CD4-positive, CD25-positive, alpha-beta regulatory T cell (primary cell): Measurements from ENCODE around the gene PRKAR1B. TPM values are rescaled to one million over a fixed set of nuclear protein-coding genes. Genes with fewer than 3 reads are reported as not detected.
A peak's percentile ranks its signal among the peaks of the same experiment; 100 is the strongest.

Experiments
- ATAC-seq, 2 donors: fragments of 150-1000 bp; cut with Tn5 transposase; one replicate each; pipeline ENCODE4 v1.10.0; 2021; ENCODE audit warnings: low read depth in 2 of 2, moderate number of reproducible peaks in 2 of 2, moderate library complexity in 1 of 2
- DNase-seq, 3 donors: peaks; one replicate each; pipeline versions ENCODE4 v3.0.0 to v3.0.0-alpha.2; 2012 to 2022; ENCODE audit warnings: mixed read lengths in 1 of 3
- H3K27ac ChIP-seq: one replicate; pipeline ENCODE4 v1.7.0; 2013; ENCODE audit warnings: mild to moderate bottlenecking, low read length; ENCODE audit not compliant: insufficient read depth, poor library complexity, severe bottlenecking
- H3K27me3 ChIP-seq: one replicate; pipeline ENCODE4 v1.7.0; 2013; ENCODE audit warnings: low read length; ENCODE audit not compliant: control insufficient read depth, insufficient read depth
- H3K36me3 ChIP-seq: one replicate; pipeline ENCODE4 v1.7.0; 2013; ENCODE audit warnings: mild to moderate bottlenecking, low read length, moderate library complexity; ENCODE audit not compliant: control insufficient read depth, insufficient read depth
- H3K4me1 ChIP-seq: 2 replicates; pipeline ENCODE4 v1.7.0; 2013; ENCODE audit warnings: mild to moderate bottlenecking, low read length; ENCODE audit not compliant: insufficient read depth, control insufficient read depth, poor library complexity, severe bottlenecking
- H3K4me3 ChIP-seq: one replicate; pipeline ENCODE4 v1.7.0; 2013; ENCODE audit warnings: low read depth, mild to moderate bottlenecking, low read length, moderate library complexity
- H3K9me3 ChIP-seq, 2 experiments: 1 replicate in 1 of 2; 2 replicates in 1 of 2; pipeline ENCODE4 v1.7.0; 2013; ENCODE audit warnings: low read length in 2 of 2, mild to moderate bottlenecking in 1 of 2, moderate library complexity in 1 of 2; ENCODE audit not compliant: control insufficient read depth in 2 of 2
- H3K27ac Mint-ChIP-seq, 3 donors: one replicate each; pipeline ENCODE4 v1.8.0; 2020 to 2022; ENCODE audit warnings: mild to moderate bottlenecking in 3 of 3, mixed read lengths in 3 of 3, moderate library complexity in 2 of 3
- H3K27me3 Mint-ChIP-seq: one replicate; pipeline ENCODE4 v1.8.0; 2022; ENCODE audit warnings: mild to moderate bottlenecking, mixed read lengths
- H3K36me3 Mint-ChIP-seq: one replicate; pipeline ENCODE4 v1.8.0; 2020; ENCODE audit warnings: mixed read lengths
- H3K4me1 Mint-ChIP-seq, 4 donors: one replicate each; pipeline ENCODE4 v1.8.0; 2020 to 2022; ENCODE audit warnings: mixed read lengths in 4 of 4, mild to moderate bottlenecking in 1 of 4
- H3K4me3 Mint-ChIP-seq, 4 donors: one replicate each; pipeline ENCODE4 v1.8.0; 2020 to 2022; ENCODE audit warnings: mild to moderate bottlenecking in 4 of 4, mixed read lengths in 4 of 4, moderate library complexity in 3 of 4
- H3K9me3 Mint-ChIP-seq, 7 donors: one replicate each; pipeline ENCODE4 v1.8.0; 2020 to 2022; ENCODE audit warnings: mixed read lengths in 7 of 7, mild to moderate bottlenecking in 3 of 7, moderate library complexity in 2 of 7
- polyA plus RNA-seq, 4 donors: library from polyadenylated mRNA; unstranded; fragments of 300-500 nt; fragmentation: Illumina TruSeq; gene quantifications; one replicate each; pipeline ENCODE4 v1.2.3, GENCODE V29; 2021
- total RNA-seq: library from RNA; stranded (reverse); gene quantifications from one replicate; pipeline ENCODE4 v1.2.3, GENCODE V29; 2022

Gene PRKAR1B
- total and polyA plus RNA-seq, 5 donors from 2014 or later: 4.9 to 12.5 (median 6.8) TPM

DNA sequence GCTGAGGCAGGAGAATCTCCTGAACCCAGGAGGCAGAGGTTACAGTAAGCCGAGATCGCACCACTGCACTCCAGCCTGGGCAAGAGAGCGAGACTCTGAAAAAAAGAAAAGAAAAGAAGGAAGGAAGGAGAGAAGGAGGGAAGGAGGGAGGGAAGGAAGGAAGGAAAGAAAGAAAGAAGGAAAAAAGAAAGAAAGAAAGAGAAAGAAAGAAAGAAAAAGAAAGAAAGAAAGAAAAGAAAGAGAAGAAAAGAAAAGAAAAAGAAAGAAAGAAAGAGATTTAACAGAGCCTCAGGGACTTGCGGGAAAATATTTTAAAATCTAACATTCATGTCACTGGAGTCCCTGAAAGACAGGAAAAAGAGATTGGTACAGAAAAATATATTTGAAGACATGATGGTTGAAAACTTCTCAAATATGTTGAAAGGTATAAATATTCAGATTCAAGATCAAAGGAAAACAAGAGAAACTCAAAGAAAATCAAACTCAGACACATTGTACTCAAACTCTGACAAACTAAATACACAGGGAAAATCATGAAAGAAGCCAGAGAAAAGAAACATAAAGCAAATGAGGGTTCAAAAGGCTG, 25.9 kb downstream of the PRKAR1B start:
- no peak overlapping the region for H3K4me3 Mint-ChIP-seq
- peaks cover 19% of the 10 kb centered on the region for H3K36me3 Mint-ChIP-seq
- Histone ChIP-seq H3K27ac (no peak overlapping the region), H3K27me3 (no peaks in the 10 kb centered on the region), H3K36me3 (no peaks in the 10 kb centered on the region), H3K4me1 (no peaks in the 10 kb centered on the region), H3K9me3 (peaks cover 0 to 3% of the 10 kb centered on the region in 2 experiments), H3K4me3 (no peak overlapping the region)
- no peaks in the 10 kb centered on the region for H3K27me3 Mint-ChIP-seq
- peaks cover 0 to 7% (median 1%) of the 10 kb centered on the region in 4 donors for H3K4me1 Mint-ChIP-seq
- H3K27ac Mint-ChIP-seq: no peak overlapping the region
- DNase-seq (no peak), ATAC-seq (no peak)
- H3K9me3 Mint-ChIP-seq: peaks cover 0 to 9% (median 2%) of the 10 kb centered on the region in 7 donors

DNA sequence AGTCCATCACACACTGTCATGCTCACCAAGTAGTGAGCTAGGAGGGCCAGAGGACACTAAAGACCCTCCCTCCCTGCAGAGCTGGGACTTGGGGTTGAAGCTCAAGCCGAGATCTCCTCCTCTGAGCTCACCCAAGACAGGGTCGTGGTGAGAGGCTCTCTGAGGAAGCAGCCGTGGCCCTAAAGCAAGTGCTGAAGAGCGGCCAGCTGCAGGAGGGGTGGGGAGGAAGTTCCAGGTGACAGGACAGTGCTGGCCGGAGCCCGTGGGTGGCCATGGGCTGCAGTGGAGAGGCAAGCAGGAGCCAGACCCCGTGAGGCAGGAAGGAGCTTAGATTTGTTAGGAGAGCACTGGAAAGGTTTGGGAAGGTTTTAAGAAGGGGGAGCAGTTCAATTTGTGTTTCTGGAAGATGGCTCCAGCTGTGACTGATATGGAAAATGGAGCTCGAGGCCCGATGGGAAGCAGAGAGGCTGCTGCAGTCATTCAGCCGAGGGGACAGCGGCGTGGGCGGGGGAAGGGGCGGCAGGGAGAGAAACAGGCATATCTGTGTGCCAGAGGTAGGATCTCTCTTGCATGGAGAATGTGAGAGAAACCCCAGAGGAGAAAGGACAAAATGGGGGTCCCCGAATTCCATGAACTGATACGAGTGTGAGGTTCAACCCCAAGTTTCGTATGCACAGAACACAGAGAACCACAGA, 27.5 kb downstream of the PRKAR1B start:
- H3K4me3 Mint-ChIP-seq: no peak overlapping the region
- peaks cover 19% of the 10 kb centered on the region for H3K36me3 Mint-ChIP-seq
- Histone ChIP-seq H3K4me1 (no peaks in the 10 kb centered on the region), H3K27ac (no peak overlapping the region), H3K27me3 (no peaks in the 10 kb centered on the region), H3K4me3 (no peak overlapping the region), H3K36me3 (no peaks in the 10 kb centered on the region), H3K9me3 (peaks cover 0 to 3% of the 10 kb centered on the region in 2 experiments)
- ATAC-seq (no peak), DNase-seq (no peak)
- no peak overlapping the region for H3K27ac Mint-ChIP-seq
- H3K27me3 Mint-ChIP-seq: no peaks in the 10 kb centered on the region
- peaks cover 0 to 7% (median 1%) of the 10 kb centered on the region in 4 donors for H3K4me1 Mint-ChIP-seq
- H3K9me3 Mint-ChIP-seq: peaks cover 0 to 9% (median 2%) of the 10 kb centered on the region in 7 donors

DNA sequence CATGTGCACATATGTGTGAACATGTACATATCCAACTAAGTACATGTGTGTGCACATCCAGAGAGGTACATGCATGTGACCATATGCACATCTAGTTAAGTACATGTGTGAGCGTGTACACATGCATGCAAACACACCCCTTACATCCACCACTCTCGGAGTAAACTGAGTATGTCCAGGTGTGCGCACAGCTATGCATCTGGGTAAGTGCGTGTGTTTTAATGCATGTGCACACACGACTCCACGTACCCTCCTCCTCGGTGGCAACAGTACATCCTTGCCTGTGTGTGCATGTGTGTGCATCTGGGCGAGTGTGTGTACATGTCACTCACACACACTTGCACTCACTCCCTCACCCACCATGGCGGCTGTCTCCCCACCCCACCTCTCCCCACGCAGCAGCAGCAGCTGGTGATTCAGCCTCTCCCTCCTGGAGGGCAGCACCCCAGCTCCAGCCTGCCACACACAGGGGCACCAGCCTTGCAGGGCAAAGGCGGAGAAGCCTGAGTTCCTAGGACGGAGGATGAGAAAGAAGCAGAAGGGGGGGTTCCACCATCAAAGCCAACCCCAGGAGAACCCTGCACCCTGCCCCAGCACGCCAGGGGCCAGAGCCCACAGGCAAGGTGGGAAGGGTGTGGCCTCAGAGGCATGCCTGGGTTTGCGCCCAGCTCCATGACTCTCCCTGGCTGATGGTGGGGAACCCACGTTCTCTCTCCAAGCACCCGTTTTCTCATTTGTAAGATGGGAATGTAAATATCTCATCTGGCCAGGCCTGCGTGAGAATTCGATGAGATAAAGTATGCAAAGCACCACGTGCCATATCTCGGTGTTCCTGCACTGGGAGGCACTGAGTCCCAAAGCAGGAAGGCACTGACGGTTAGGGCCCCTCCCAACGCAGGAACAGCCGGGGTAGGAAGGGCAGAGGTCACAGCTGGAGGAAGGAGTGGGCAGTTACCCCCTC, 28.3 kb downstream of the PRKAR1B start:
- DNase-seq (no peak), ATAC-seq (no peak)
- H3K27ac Mint-ChIP-seq: peak overlapping the region in 1 of 3 donors; percentile 51
- H3K36me3 Mint-ChIP-seq: peaks cover 13% of the 10 kb centered on the region
- H3K9me3 Mint-ChIP-seq: peaks cover 0 to 9% (median 2%) of the 10 kb centered on the region in 7 donors
- H3K27me3 Mint-ChIP-seq: no peaks in the 10 kb centered on the region
- Histone ChIP-seq H3K4me3 (no peak overlapping the region), H3K27me3 (no peaks in the 10 kb centered on the region), H3K9me3 (peaks cover 0 to 3% of the 10 kb centered on the region in 2 experiments), H3K36me3 (no peaks in the 10 kb centered on the region), H3K4me1 (no peaks in the 10 kb centered on the region), H3K27ac (no peak overlapping the region)
- no peak overlapping the region for H3K4me3 Mint-ChIP-seq
- H3K4me1 Mint-ChIP-seq: peaks cover 0 to 3% (median 1%) of the 10 kb centered on the region in 4 donors

DNA sequence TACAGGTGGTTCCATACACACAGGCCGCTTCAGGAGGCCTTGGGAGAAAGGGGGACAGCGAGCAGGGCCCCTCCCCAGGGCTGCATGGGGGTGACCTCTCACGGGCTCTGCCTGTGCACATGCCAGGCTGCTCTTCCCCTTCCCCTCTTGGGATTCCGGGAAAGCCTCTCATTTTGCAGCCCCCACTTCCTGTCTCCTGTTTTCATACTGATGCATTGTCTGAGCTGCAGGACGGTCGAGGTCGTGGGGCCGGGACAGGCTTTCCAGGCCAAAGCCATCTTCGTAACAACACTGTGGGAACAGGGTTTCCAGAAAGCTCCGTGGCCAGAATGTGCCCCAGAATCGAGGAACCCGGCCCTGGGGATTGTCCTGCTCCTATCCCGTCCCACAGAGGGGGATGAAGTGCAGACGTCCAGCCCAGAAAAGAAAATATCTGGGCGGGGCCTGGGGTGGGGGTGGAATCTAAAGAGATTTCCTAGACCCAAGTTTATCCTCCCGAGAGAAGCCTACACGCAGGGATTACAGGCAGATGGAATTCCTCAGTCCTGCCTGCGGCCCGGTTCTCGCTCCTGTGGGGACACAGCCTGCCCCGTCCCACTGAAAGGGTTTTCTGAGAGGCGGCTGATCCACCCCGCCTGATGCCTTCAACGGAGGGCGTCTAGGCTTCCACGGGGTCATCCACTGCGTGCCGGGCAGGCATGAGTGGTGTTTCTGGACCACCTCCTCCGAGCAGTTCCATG, 30.1 kb downstream of the PRKAR1B start:
- Histone ChIP-seq H3K27ac (no peak overlapping the region), H3K27me3 (no peaks in the 10 kb centered on the region), H3K36me3 (no peaks in the 10 kb centered on the region), H3K4me1 (no peaks in the 10 kb centered on the region), H3K9me3 (no peaks in the 10 kb centered on the region), H3K4me3 (no peak overlapping the region)
- H3K36me3 Mint-ChIP-seq: peaks cover 7% of the 10 kb centered on the region
- no peak overlapping the region for H3K27ac Mint-ChIP-seq
- DNase-seq (no peak), ATAC-seq (no peak)
- peaks cover 0 to 4% (median 0%) of the 10 kb centered on the region in 7 donors for H3K9me3 Mint-ChIP-seq
- H3K27me3 Mint-ChIP-seq: no peaks in the 10 kb centered on the region
- H3K4me3 Mint-ChIP-seq: no peak overlapping the region
- peaks cover 0 to 2% (median 0%) of the 10 kb centered on the region in 4 donors for H3K4me1 Mint-ChIP-seq

DNA sequence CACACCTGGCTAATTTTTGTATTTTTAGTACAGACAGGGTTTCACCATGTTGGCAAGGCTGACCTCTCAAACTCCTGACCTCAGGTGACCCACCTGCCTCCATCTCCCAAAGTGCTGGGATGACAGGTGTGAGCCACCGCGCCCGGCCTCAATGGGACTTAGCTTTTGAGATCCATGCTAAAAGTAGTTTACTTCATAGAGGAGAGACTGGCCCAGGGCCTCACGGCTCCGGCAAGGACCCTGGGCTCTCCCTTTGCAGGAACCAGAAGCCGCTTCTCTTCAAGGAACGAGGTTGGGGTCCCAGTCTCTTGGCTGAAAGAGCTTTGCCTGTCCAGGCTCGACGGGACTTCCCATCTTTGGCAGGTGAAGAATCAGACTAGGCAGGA, 30.7 kb downstream of the PRKAR1B start:
- Histone ChIP-seq H3K4me1 (no peaks in the 10 kb centered on the region), H3K27me3 (no peaks in the 10 kb centered on the region), H3K9me3 (no peaks in the 10 kb centered on the region), H3K4me3 (no peak overlapping the region), H3K27ac (no peak overlapping the region), H3K36me3 (no peaks in the 10 kb centered on the region)
- no peak for ATAC-seq
- Mint-ChIP-seq H3K36me3 (peaks cover 10% of the 10 kb centered on the region), H3K27ac (no peak overlapping the region), H3K4me1 (peaks cover 0 to 2% (median 0%) of the 10 kb centered on the region in 4 donors), H3K9me3 (peaks cover 0 to 3% (median 0%) of the 10 kb centered on the region in 7 donors), H3K4me3 (no peak overlapping the region), H3K27me3 (no peaks in the 10 kb centered on the region)
- no peak for DNase-seq

DNA sequence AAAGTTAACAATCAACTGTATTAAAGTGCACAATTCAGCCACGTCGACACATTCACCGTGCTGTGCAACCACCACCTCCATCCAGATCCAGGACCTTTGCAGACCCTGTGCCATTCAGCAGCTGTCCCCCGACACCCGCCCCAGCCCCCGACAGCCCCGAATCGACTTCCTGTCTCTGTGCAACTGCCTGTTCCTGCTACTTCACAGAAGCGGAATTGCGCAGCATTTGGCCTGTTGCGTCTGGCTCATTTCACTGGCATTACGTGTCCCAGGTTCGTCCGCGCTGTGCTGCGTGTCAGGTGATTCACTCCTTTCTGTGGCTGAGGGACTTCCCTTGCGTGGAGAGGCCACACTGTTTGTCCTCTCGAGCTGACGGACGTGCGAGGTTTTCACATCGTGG, 33.8 kb downstream of the PRKAR1B start:
- Histone ChIP-seq H3K36me3 (no peaks in the 10 kb centered on the region), H3K4me1 (no peaks in the 10 kb centered on the region), H3K4me3 (no peak overlapping the region), H3K9me3 (peaks cover 6 to 13% of the 10 kb centered on the region in 2 experiments), H3K27ac (no peak overlapping the region), H3K27me3 (no peaks in the 10 kb centered on the region)
- no peak for DNase-seq
- Mint-ChIP-seq H3K36me3 (peaks cover 15% of the 10 kb centered on the region), H3K4me1 (no peaks in the 10 kb centered on the region), H3K4me3 (no peak overlapping the region), H3K27me3 (peaks cover 4% of the 10 kb centered on the region), H3K9me3 (peaks cover 0 to 6% (median 4%) of the 10 kb centered on the region in 7 donors), H3K27ac (no peak overlapping the region)
- ATAC-seq: no peak
